B cell (primary cell): ENCODE measurements around the gene NFIB. TPM values are rescaled to one million over a fixed set of nuclear protein-coding genes. Genes with fewer than 3 reads are reported as not detected.

Experiments
- ATAC-seq: fragments of 200-7000 bp; cut with Tn5 transposase; one replicate; pipeline ENCODE4 v1.10.0; 2021; ENCODE audit warnings: low read depth, mild to moderate bottlenecking, moderate number of reproducible peaks, moderate library complexity
- CTCF ChIA-PET: fragments of 350-600 bp; sonication (Branson Sonifier 250); formaldehyde crosslinking; loops from one replicate; lab custom pipeline; 2021; ENCODE audit warnings: antibody characterized with exemption, inconsistent platforms; lab: Charles Lee
- POLR2A ChIA-PET: fragments of 350-600 bp; sonication (Branson Sonifier 250); formaldehyde crosslinking; loops from one replicate; lab custom pipeline; 2021; ENCODE audit warnings: antibody characterized with exemption; lab: Charles Lee
- DNase-seq: peaks from one replicate; pipeline ENCODE4 v3.0.0; 2013
- H2AFZ ChIP-seq: 2 replicates; pipeline ENCODE4 v1.6.1; 2012; ENCODE audit warnings: mild to moderate bottlenecking, low read depth, low read length; ENCODE audit not compliant: insufficient read depth, poor library complexity, severe bottlenecking
- H3K27ac ChIP-seq, 2 donors: 1 replicate in 1 of 2; 2 replicates in 1 of 2; pipeline ENCODE4 v1.5.1; 2012 to 2013; ENCODE audit warnings: low read length in 2 of 2, mild to moderate bottlenecking in 2 of 2, moderate library complexity in 1 of 2
- H3K27me3 ChIP-seq, 4 experiments: fragments of 200-600 bp in 1 of 4; sonication (generic) in 1 of 4; replicated peaks in 1 of 4; 1 replicate in 2 of 4; 2 replicates in 2 of 4; pipeline versions ENCODE4 v1.6.1 to v1.7.0; 2013 to 2016; ENCODE audit warnings: low read length in 3 of 4, mild to moderate bottlenecking in 2 of 4, mixed read lengths in 1 of 4, moderate library complexity in 1 of 4; ENCODE audit not compliant: insufficient read depth in 4 of 4, control insufficient read depth in 3 of 4; ENCODE audit errors: control extremely low read depth in 1 of 4
- H3K36me3 ChIP-seq, 2 experiments: replicated peaks in 1 of 2; 1 replicate in 1 of 2; 2 replicates in 1 of 2; pipeline versions ENCODE4 v1.6.1 to v1.7.1; 2013; ENCODE audit warnings: low read length in 1 of 2; ENCODE audit not compliant: insufficient read depth in 2 of 2, control insufficient read depth in 1 of 2; ENCODE audit errors: control extremely low read depth in 1 of 2, extremely low read depth in 1 of 2
- H3K4me1 ChIP-seq, 2 donors: fragments of 200-600 bp in 1 of 2; sonication (generic) in 1 of 2; 1 replicate in 1 of 2; 2 replicates in 1 of 2; pipeline versions ENCODE4 v1.5.1 to v1.6.1; 2013 to 2017; ENCODE audit warnings: low read length in 2 of 2; ENCODE audit not compliant: control insufficient read depth in 2 of 2, insufficient read depth in 2 of 2
- H3K4me2 ChIP-seq: replicated peaks from 2 replicates; pipeline ENCODE3; 2012; ENCODE audit warnings: mild to moderate bottlenecking, low read depth, low read length; ENCODE audit not compliant: poor library complexity, severe bottlenecking
- H3K4me3 ChIP-seq, 5 experiments: fragments of 200-600 bp in 1 of 5; sonication (generic) in 1 of 5; 1 replicate in 3 of 5; 2 replicates in 2 of 5; pipeline versions ENCODE4 v1.5.1 to v1.7.0; 2011 to 2016; ENCODE audit warnings: low read length in 4 of 5, mild to moderate bottlenecking in 4 of 5, low read depth in 2 of 5, control low read depth in 1 of 5, moderate library complexity in 1 of 5; ENCODE audit not compliant: insufficient read depth in 1 of 5; ENCODE audit errors: control extremely low read depth in 1 of 5, extremely low read depth in 1 of 5
- H3K79me2 ChIP-seq: fragments of 200-600 bp; sonication (generic); one replicate; pipeline ENCODE4 v1.6.0; 2016; ENCODE audit warnings: low read length; ENCODE audit not compliant: control insufficient read depth, insufficient read depth
- H3K9ac ChIP-seq: fragments of 200-600 bp; sonication (generic); 2 replicates; pipeline ENCODE4 v1.6.1; 2017; ENCODE audit warnings: mild to moderate bottlenecking, low read length, moderate library complexity
- H3K9me3 ChIP-seq, 3 donors: one replicate each; pipeline versions ENCODE4 v1.6.1 to v1.7.1; 2013; ENCODE audit warnings: low read length in 2 of 3; ENCODE audit not compliant: control insufficient read depth in 2 of 3, insufficient read depth in 1 of 3; ENCODE audit errors: control extremely low read depth in 1 of 3
- H4K20me1 ChIP-seq: 2 replicates; pipeline ENCODE4 v1.6.0; 2012; ENCODE audit warnings: mild to moderate bottlenecking, low read length; ENCODE audit not compliant: insufficient read depth, control insufficient read depth, poor library complexity, severe bottlenecking
- H3K27ac Mint-ChIP-seq: one replicate; pipeline ENCODE4 v1.8.0; 2021; ENCODE audit warnings: mixed read lengths
- H3K27me3 Mint-ChIP-seq: one replicate; pipeline ENCODE4 v1.8.0; 2021; ENCODE audit warnings: mixed read lengths
- H3K4me1 Mint-ChIP-seq: one replicate; pipeline ENCODE4 v1.8.0; 2021; ENCODE audit warnings: mixed read lengths
- H3K4me3 Mint-ChIP-seq: one replicate; pipeline ENCODE4 v1.8.0; 2021; ENCODE audit warnings: mixed read lengths
- H3K9me3 Mint-ChIP-seq: one replicate; pipeline ENCODE4 v1.8.0; 2022; ENCODE audit warnings: mixed read lengths; ENCODE audit not compliant: insufficient read depth
- CTCF ChIP-seq: fragments of 200-600 bp; IDR thresholded peaks from one replicate; pipeline ENCODE4 v1.8.0; 2022; ENCODE audit warnings: antibody characterized with exemption, mild to moderate bottlenecking
- EZH2 ChIP-seq: IDR thresholded peaks from 2 replicates; pipeline ENCODE4 v1.6.1; 2012; ENCODE audit warnings: borderline replicate concordance, low read depth, mild to moderate bottlenecking, moderate library complexity, low read length; ENCODE audit not compliant: insufficient read depth, poor library complexity, severe bottlenecking
- WGBS: methylation state at CpG from one replicate; pipeline ENCODE4 v1.1.5; 2013; ENCODE audit warnings: missing lambda C conversion rate; ENCODE audit not compliant: insufficient coverage; 5-methylcytosine and 5-hydroxymethylcytosine counted together
- intact Hi-C: fragments of 100-400 bp; cut with micrococcal nuclease; formaldehyde crosslinking; loops from one replicate; pipeline ENCODE4 v1.10.0; 2022
- polyA plus RNA-seq: library from polyadenylated mRNA; depleted of rRNA; stranded (reverse); fragments of >200 nt; gene quantifications from 2 replicates; pipeline ENCODE4 v1.2.3, GENCODE V29; 2012
- total RNA-seq, 2 donors: library from RNA; stranded (reverse); fragments of 120-200 nt in 1 of 2; gene quantifications; 1 replicate in 1 of 2; 2 replicates in 1 of 2; pipeline versions ENCODE4 v1.2.3 to v1.2.4, GENCODE V29; 2013 to 2022

The NFIB gene
- total and polyA plus RNA-seq, 2 donors (not counting 1 experiment from before 2014, with no cell fraction given) = not detected

DNA sequence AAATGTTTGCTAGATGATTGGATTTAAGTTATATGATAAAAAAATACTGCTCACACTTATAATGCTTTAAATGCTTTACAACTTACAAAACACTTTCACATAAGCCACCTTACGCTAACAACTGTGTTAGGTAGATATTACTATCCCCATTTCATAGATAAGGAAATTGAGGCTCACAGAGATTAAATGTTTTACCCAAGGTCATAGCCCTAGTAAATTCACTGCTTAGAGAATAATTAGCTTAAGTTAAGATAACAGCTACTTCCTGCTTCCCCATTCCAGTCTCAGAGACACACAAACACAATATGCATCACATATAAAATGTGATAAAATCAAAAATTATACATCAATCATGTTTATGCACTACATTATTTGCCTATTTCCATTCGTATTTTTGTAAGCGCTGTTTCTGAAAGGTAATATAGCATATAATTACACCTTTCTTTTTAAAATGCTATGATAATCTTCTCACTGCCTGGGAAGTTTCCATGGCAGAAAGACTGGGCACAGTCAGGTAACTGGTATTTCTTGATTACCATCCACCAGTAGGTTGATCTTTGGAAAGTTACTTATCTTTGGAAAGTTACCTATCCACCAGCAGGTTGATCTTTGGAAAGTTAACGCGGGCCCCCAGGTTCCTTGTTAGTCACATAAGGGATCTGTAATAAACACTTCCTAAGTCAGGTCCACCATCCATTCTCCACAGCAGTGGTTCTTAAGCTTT is 101.1 kb downstream of the NFIB start:
- ATAC-seq (no peak), DNase-seq (no peak)
- Mint-ChIP-seq H3K4me3 (no peak overlapping the region), H3K27me3 (no peaks in the 10 kb centered on the region), H3K4me1 (no peaks in the 10 kb centered on the region), H3K27ac (no peak overlapping the region), H3K9me3 (no peaks in the 10 kb centered on the region)
- WGBS = 90% methylated on average over 2 of the region's 5 CpGs
- Histone ChIP-seq H3K4me1 (no peaks in the 10 kb centered on the region), H3K9me3 (no peaks in the 10 kb centered on the region), H3K27me3 (no peaks in the 10 kb centered on the region), H4K20me1 (no peaks in the 10 kb centered on the region), H3K4me3 (no peak overlapping the region), H3K9ac (no peak overlapping the region), H3K4me2 (no peak overlapping the region), H2AFZ (no peak overlapping the region), H3K27ac (no peak overlapping the region), H3K36me3 (no peaks in the 10 kb centered on the region), H3K79me2 (no peaks in the 10 kb centered on the region)
- no peak for TF ChIP-seq CTCF
- no peak for TF ChIP-seq EZH2
- POLR2A ChIA-PET = no interaction called here
- CTCF ChIA-PET = no interaction called here
- intact Hi-C loops = no loop called here

GRCh38 chr9:14212077-14212476 is 101.9 kb downstream of the NFIB start:
- 83% methylated on average over 1 of the region's 1 CpG for WGBS
- Histone ChIP-seq H3K27ac (no peak overlapping the region), H3K4me1 (no peaks in the 10 kb centered on the region), H2AFZ (no peak overlapping the region), H3K9me3 (no peaks in the 10 kb centered on the region), H3K36me3 (no peaks in the 10 kb centered on the region), H4K20me1 (no peaks in the 10 kb centered on the region), H3K27me3 (no peaks in the 10 kb centered on the region), H3K79me2 (no peaks in the 10 kb centered on the region), H3K9ac (no peak overlapping the region), H3K4me3 (no peak overlapping the region), H3K4me2 (no peak overlapping the region)
- POLR2A ChIA-PET = no interaction called here
- H3K9me3 Mint-ChIP-seq = no peaks in the 10 kb centered on the region
- no peaks in the 10 kb centered on the region for H3K4me1 Mint-ChIP-seq
- intact Hi-C loops = no loop called here
- CTCF ChIA-PET = no interaction called here
- H3K27me3 Mint-ChIP-seq = no peaks in the 10 kb centered on the region
- ATAC-seq = no peak
- H3K4me3 Mint-ChIP-seq = no peak overlapping the region
- H3K27ac Mint-ChIP-seq = no peak overlapping the region
- TF ChIP-seq EZH2 (no peak), CTCF (no peak)
- no peak for DNase-seq
